SIG-M5 (cell line): ENCODE results near the gene IRF2BP2.

Experiments used
- DNase-seq: peaks from one replicate; lab custom pipeline; 2025; lab: John Stamatoyannopoulos, UW

IRF2BP2 gene

GRCh38 chr1:234612352-234613127, 2.6 kb upstream of the IRF2BP2 start:
- DNase-seq = peak; percentile 100

GRCh38 chr1:234611847-234612351, 1.9 kb upstream of the IRF2BP2 start:
- no peak for DNase-seq

GRCh38 chr1:234611225-234611846, 1.4 kb upstream of the IRF2BP2 start:
- peak; percentile 78 for DNase-seq

GRCh38 chr1:234610666-234611224, 767 bp upstream of the IRF2BP2 start:
- peak; percentile 63 for DNase-seq

- no peak for DNase-seq
Measured at GRCh38 chr1:234609691-234610042, 311 bp downstream of the IRF2BP2 start.

- DNase-seq = no peak
Measured at GRCh38 chr1:234608911-234609690, 877 bp downstream of the IRF2BP2 start.

- peak; percentile 94 for DNase-seq
Measured at GRCh38 chr1:234608025-234608910, 1.7 kb downstream of the IRF2BP2 start.

GRCh38 chr1:234607109-234608024, 2.6 kb downstream of the IRF2BP2 start:
- DNase-seq = no peak

GRCh38 chr1:234606784-234607108, 3.2 kb downstream of the IRF2BP2 start:
- no peak for DNase-seq

- DNase-seq = no peak
Measured at GRCh38 chr1:234605983-234606783, 3.8 kb downstream of the IRF2BP2 start.

- no peak for DNase-seq
Measured at GRCh38 chr1:234605399-234605982, 4.5 kb downstream of the IRF2BP2 start.

- DNase-seq = no peak
Measured at GRCh38 chr1:234604495-234605398, 5.2 kb downstream of the IRF2BP2 start.

- no peak for DNase-seq
Measured at GRCh38 chr1:234603221-234604204, 6.5 kb downstream of the IRF2BP2 start.

GRCh38 chr1:234602334-234603220, 7.4 kb downstream of the IRF2BP2 start:
- DNase-seq = peak; percentile 97

GRCh38 chr1:234601301-234602017, 8.5 kb downstream of the IRF2BP2 start:
- DNase-seq = peak; percentile 96
